ENCODE measurements around the gene NPY2R. TPM values are rescaled to one million over a fixed set of nuclear protein-coding genes. Genes with fewer than 3 reads are reported as not detected.

NPY2R gene
- total RNA-seq, 2 donors from 2014 or later, result 1.2 to 1.6 TPM

GRCh38 chr4:155245105-155245504 is 36.7 kb downstream of the NPY2R start:
- DNase-seq, result no peak
- intact Hi-C loops (cut with DNase I, micrococcal nuclease), result no loop called here

GRCh38 chr4:155248002-155248896 is 39.8 kb downstream of the NPY2R start:
- intact Hi-C loops (cut with DNase I, micrococcal nuclease), result no loop called here
- DNase-seq (no peak), ATAC-seq (no peak)

More at GRCh38 chr4:155245105-155245504, 36.7 kb downstream of the NPY2R start:
- ATAC-seq, result no peak

- intact Hi-C loops (cut with DNase I, micrococcal nuclease), result no loop called here
- ATAC-seq (no peak), DNase-seq (no peak)
Observed at GRCh38 chr4:155249016-155249566, 40.7 kb downstream of the NPY2R start.

GRCh38 chr4:155252327-155252726 is 43.9 kb downstream of the NPY2R start:
- DNase-seq (no peak), ATAC-seq (no peak)
- intact Hi-C loops (cut with DNase I, micrococcal nuclease), result no loop called here

GRCh38 chr4:155263480-155263879 is 55.0 kb downstream of the NPY2R start:
- no peak for DNase-seq
- intact Hi-C loops (cut with DNase I, micrococcal nuclease), result no loop called here
- no peak for ATAC-seq

GRCh38 chr4:155265113-155265512 is 56.7 kb downstream of the NPY2R start:
- ATAC-seq (no peak), DNase-seq (no peak)
- intact Hi-C loops (cut with DNase I, micrococcal nuclease), result no loop called here

Other genes with a start within 250 kb of the NPY2R start
- gene MAP9, start 168.3 kb downstream of the NPY2R start, total RNA-seq, result 1 to 10 TPM; 1.0 to 3.7 TPM